HCT116 (cell line): Measurements from ENCODE around the gene LMBRD1. TPM values are rescaled to one million over a fixed set of nuclear protein-coding genes. Genes with fewer than 3 reads are reported as not detected.

Experiments used
- ATAC-seq: fragments of 200-7000 bp; cut with Tn5 transposase; 2 replicates; pipeline ENCODE4 v1.9.1; 2020; ENCODE audit warnings: mild to moderate bottlenecking, moderate library complexity
- BruUV-seq: library from RNA; stranded (reverse); fragments of 400-500 nt; replicated peaks from 2 replicates; lab custom pipeline; 2021; lab: Mats Ljungman, UMichigan
- CTCF ChIA-PET: fragments of 300-600 bp; sonication (Branson Sonifier 250); formaldehyde crosslinking; loops from one replicate; lab custom pipeline; 2021; ENCODE audit warnings: antibody characterized with exemption; lab: Charles Lee
- POLR2A ChIA-PET: fragments of 300-600, 350-600 bp; sonication (Branson Sonifier 250); formaldehyde crosslinking; loops from one replicate; lab custom pipeline; 2021; ENCODE audit warnings: antibody characterized with exemption; lab: Charles Lee
- RAD21 ChIA-PET, 2 experiments: fragments of 300-600 bp; sonication (Branson Sonifier 250); formaldehyde crosslinking; loops; one replicate each; lab custom pipeline; 2023; ENCODE audit warnings: low total read pairs in 2 of 2; ENCODE audit not compliant: uncharacterized antibody in 2 of 2, unreplicated experiment in 2 of 2, low non-redundant PET in 1 of 2; lab: Charles Lee
- DNase-seq: peaks from one replicate; pipeline ENCODE4 v3.0.0-alpha.2; 2010; ENCODE audit warnings: low read depth, low spot score
- H2AFZ ChIP-seq: fragments of 200-600 bp; shearing (Covaris generic), sonication (generic); 2 replicates; pipeline ENCODE4 v1.6.1; 2017; ENCODE audit warnings: low read depth, mixed run types, mixed read lengths, antibody characterized with exemption, low read length; ENCODE audit not compliant: poor library complexity, severe bottlenecking
- H3K27ac ChIP-seq: 2 replicates; pipeline ENCODE4 v1.5.1; 2012; ENCODE audit warnings: low read depth, low read length
- H3K27me3 ChIP-seq: fragments of 200-600 bp; sonication (generic); 2 replicates; pipeline ENCODE4 v1.6.1; 2016; ENCODE audit warnings: mixed run types, low read length, mixed read lengths; ENCODE audit not compliant: insufficient read depth
- H3K36me3 ChIP-seq, 2 experiments: fragments of 200-500 bp in 1 of 2; fragments of 200-600 bp in 1 of 2; sonication (Bioruptor generic) in 1 of 2; sonication (generic) in 1 of 2; 2 replicates each; pipeline versions ENCODE4 v1.5.1 to v1.6.1; 2014 to 2016; ENCODE audit warnings: low read length in 2 of 2, inconsistent platforms in 1 of 2, mixed read lengths in 1 of 2, mixed run types in 1 of 2; ENCODE audit not compliant: insufficient read depth in 2 of 2, control insufficient read depth in 1 of 2
- H3K4me1 ChIP-seq, 2 experiments: fragments of 200-600 bp in 1 of 2; sonication (generic) in 1 of 2; 2 replicates each; pipeline versions ENCODE4 v1.5.1 to v1.6.1; 2012 to 2017; ENCODE audit warnings: low read length in 2 of 2, inconsistent platforms in 1 of 2, mild to moderate bottlenecking in 1 of 2, mixed read lengths in 1 of 2, mixed run types in 1 of 2, moderate library complexity in 1 of 2; ENCODE audit not compliant: insufficient read depth in 2 of 2, control insufficient read depth in 1 of 2
- H3K4me2 ChIP-seq: fragments of 200-600 bp; sonication (generic); 2 replicates; pipeline ENCODE4 v1.6.1; 2017; ENCODE audit warnings: mixed run types, low read length, mixed read lengths
- H3K4me3 ChIP-seq, 2 experiments: fragments of 200-600 bp in 1 of 2; sonication (generic) in 1 of 2; replicated peaks in 1 of 2; 2 replicates each; pipeline ENCODE4 v1.5.1; 2011 to 2016; ENCODE audit warnings: low read length in 2 of 2, control low read depth in 1 of 2, low read depth in 1 of 2, mild to moderate bottlenecking in 1 of 2, mixed read lengths in 1 of 2, mixed run types in 1 of 2
- H3K79me2 ChIP-seq: fragments of 200-600 bp; sonication (generic); 2 replicates; pipeline ENCODE4 v1.6.1; 2017; ENCODE audit warnings: mild to moderate bottlenecking, mixed run types, low read length, moderate library complexity, mixed read lengths; ENCODE audit not compliant: insufficient read depth
- H3K9ac ChIP-seq: fragments of 200-600 bp; sonication (generic); 2 replicates; pipeline ENCODE4 v1.6.1; 2016; ENCODE audit warnings: low read length, mixed read lengths
- H3K9me2 ChIP-seq: fragments of 200-600 bp; sonication (generic), shearing (Covaris generic); 2 replicates; pipeline ENCODE4 v1.6.1; 2017; ENCODE audit warnings: mixed run types, mild to moderate bottlenecking, moderate library complexity; ENCODE audit not compliant: insufficient read depth
- H3K9me3 ChIP-seq, 2 experiments: fragments of 200-500 bp in 1 of 2; fragments of 200-600 bp in 1 of 2; sonication (Bioruptor generic) in 1 of 2; sonication (generic) in 1 of 2; 2 replicates each; pipeline ENCODE4 v1.6.1; 2014 to 2017; ENCODE audit warnings: low read length in 2 of 2, mixed read lengths in 2 of 2, inconsistent platforms in 1 of 2, low read depth in 1 of 2, mild to moderate bottlenecking in 1 of 2, mixed run types in 1 of 2, moderate library complexity in 1 of 2; ENCODE audit not compliant: control insufficient read depth in 1 of 2, insufficient read depth in 1 of 2
- H4K20me1 ChIP-seq: fragments of 200-600 bp; sonication (generic), shearing (Covaris generic); 2 replicates; pipeline ENCODE4 v1.6.1; 2017; ENCODE audit warnings: mixed run types, mild to moderate bottlenecking, moderate library complexity; ENCODE audit not compliant: insufficient read depth
- CBX3 ChIP-seq: IDR thresholded peaks from 2 replicates; pipeline ENCODE4 v1.6.1; 2012; ENCODE audit warnings: low read depth
- ELF1 ChIP-seq: IDR thresholded peaks from 2 replicates; pipeline ENCODE4 v1.6.1; 2012; ENCODE audit warnings: low read depth, borderline replicate concordance
- EZH2 ChIP-seq: fragments of 200-600 bp; sonication (generic); IDR thresholded peaks from 2 replicates; pipeline ENCODE4 v1.6.1; 2017; ENCODE audit warnings: antibody characterized with exemption, mixed run types
- FOSL1 ChIP-seq: IDR thresholded peaks from 2 replicates; pipeline ENCODE4 v1.6.1; 2012; ENCODE audit warnings: low read depth
- POLR2A ChIP-seq: IDR thresholded peaks from 2 replicates; pipeline ENCODE4 v1.7.0; 2011; ENCODE audit warnings: borderline replicate concordance; ENCODE audit not compliant: insufficient read depth, insufficient read length; ENCODE audit errors: extremely low read depth
- RAD21 ChIP-seq: IDR thresholded peaks from 2 replicates; pipeline ENCODE4 v1.6.1; 2012; ENCODE audit warnings: low read depth, mild to moderate bottlenecking
- SIN3A ChIP-seq: IDR thresholded peaks from 2 replicates; pipeline ENCODE4 v1.6.1; 2012; ENCODE audit warnings: low read depth
- SP1 ChIP-seq: IDR thresholded peaks from 2 replicates; pipeline ENCODE4 v1.6.1; 2012; ENCODE audit warnings: low read depth
- SRF ChIP-seq: IDR thresholded peaks from 2 replicates; pipeline ENCODE4 v1.6.1; 2012; ENCODE audit warnings: low read depth
- ZNF274 ChIP-seq: fragments of 200-500 bp; sonication (Bioruptor generic); IDR thresholded peaks from 2 replicates; pipeline ENCODE4 v1.6.1; 2014; ENCODE audit warnings: mild to moderate bottlenecking, low read depth, low read length, inconsistent platforms
- intact Hi-C: fragments of 100-400 bp; cut with micrococcal nuclease; formaldehyde crosslinking; loops from 2 replicates; pipeline ENCODE4 v1.10.0; 2022
- total RNA-seq: library from RNA; stranded (reverse); gene quantifications from one replicate; pipeline ENCODE4 v1.2.1, GENCODE V29; 2021; ENCODE audit not compliant: unreplicated experiment
- TF ChIP-seq, protein P1 (sequence below): IDR thresholded peaks from 2 replicates; pipeline ENCODE4 v1.6.1; 2012
- TF ChIP-seq, protein P2 (sequence below), 3 experiments: fragments of 200-600 bp in 1 of 3; sonication (generic) in 1 of 3; IDR thresholded peaks in 2 of 3; conservative IDR thresholded peaks in 1 of 3; 2 replicates each; pipeline ENCODE4 v1.5.1; 2012 to 2017; ENCODE audit warnings: low read depth in 2 of 3, low read length in 2 of 3, antibody characterized with exemption in 1 of 3, borderline replicate concordance in 1 of 3, control low read depth in 1 of 3, mild to moderate bottlenecking in 1 of 3, mixed read lengths in 1 of 3, mixed run types in 1 of 3, moderate library complexity in 1 of 3; ENCODE audit not compliant: insufficient read depth in 1 of 3
- TF ChIP-seq, protein P3 (sequence below): IDR thresholded peaks from 2 replicates; pipeline ENCODE4 v1.6.1; 2011; ENCODE audit warnings: mild to moderate bottlenecking, low read length, moderate library complexity; ENCODE audit not compliant: insufficient replicate concordance; ENCODE audit errors: extremely low read depth
- TF ChIP-seq, protein P4 (sequence below): IDR thresholded peaks from 2 replicates; pipeline ENCODE4 v1.6.1; 2012

LMBRD1 gene
- total RNA-seq, 1 experiment from 2014 or later = 11.9 TPM

DNA sequence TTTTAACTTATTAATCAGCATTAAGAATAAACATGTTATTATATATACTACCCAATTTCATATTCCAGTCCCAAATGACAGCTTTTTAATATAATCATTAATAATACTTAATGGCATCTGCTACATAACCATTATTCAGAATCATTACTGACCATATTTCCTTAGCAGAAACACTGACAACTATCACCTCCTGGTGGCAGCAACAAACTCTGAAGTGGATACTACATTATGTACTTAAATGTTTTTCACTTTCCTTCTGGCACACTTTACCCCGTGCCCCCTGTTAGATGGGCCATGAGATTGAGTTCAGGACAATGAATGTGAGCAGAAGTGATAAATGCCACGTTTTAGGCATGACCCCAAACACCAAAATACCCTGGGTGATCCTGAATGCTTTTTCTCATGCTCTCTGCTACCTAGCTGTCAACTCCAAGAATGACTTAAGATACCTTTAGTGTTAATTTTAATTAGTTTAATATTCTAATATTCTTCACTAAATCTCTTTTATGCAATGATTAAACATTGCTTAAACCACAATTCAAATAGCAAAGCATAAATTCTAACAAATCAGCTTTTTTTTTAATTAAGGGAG, 77.1 kb downstream of the LMBRD1 start:
- Histone ChIP-seq H4K20me1 (no peaks in the 10 kb centered on the region), H3K27me3 (no peaks in the 10 kb centered on the region), H3K36me3 (no peaks in the 10 kb centered on the region), H3K9me2 (no peaks in the 10 kb centered on the region), H3K27ac (no peak overlapping the region), H3K4me1 (no peaks in the 10 kb centered on the region), H3K4me3 (no peak overlapping the region), H3K4me2 (no peak overlapping the region), H2AFZ (no peak overlapping the region), H3K9ac (no peak overlapping the region), H3K9me3 (no peaks in the 10 kb centered on the region), H3K79me2 (no peaks in the 10 kb centered on the region)
- TF ChIP-seq SRF = no peak
- TF ChIP-seq POLR2A = no peak
- TF ChIP-seq, protein P1, sequence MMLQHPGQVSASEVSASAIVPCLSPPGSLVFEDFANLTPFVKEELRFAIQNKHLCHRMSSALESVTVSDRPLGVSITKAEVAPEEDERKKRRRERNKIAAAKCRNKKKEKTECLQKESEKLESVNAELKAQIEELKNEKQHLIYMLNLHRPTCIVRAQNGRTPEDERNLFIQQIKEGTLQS = no peak
- TF ChIP-seq EZH2 = no peak
- no peak for TF ChIP-seq ZNF274
- no peak for TF ChIP-seq ELF1
- TF ChIP-seq, protein P2, sequence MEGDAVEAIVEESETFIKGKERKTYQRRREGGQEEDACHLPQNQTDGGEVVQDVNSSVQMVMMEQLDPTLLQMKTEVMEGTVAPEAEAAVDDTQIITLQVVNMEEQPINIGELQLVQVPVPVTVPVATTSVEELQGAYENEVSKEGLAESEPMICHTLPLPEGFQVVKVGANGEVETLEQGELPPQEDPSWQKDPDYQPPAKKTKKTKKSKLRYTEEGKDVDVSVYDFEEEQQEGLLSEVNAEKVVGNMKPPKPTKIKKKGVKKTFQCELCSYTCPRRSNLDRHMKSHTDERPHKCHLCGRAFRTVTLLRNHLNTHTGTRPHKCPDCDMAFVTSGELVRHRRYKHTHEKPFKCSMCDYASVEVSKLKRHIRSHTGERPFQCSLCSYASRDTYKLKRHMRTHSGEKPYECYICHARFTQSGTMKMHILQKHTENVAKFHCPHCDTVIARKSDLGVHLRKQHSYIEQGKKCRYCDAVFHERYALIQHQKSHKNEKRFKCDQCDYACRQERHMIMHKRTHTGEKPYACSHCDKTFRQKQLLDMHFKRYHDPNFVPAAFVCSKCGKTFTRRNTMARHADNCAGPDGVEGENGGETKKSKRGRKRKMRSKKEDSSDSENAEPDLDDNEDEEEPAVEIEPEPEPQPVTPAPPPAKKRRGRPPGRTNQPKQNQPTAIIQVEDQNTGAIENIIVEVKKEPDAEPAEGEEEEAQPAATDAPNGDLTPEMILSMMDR (IDR thresholded peaks at IDR 0.05 in 2 of 3, conservative IDR thresholded peaks at IDR 0.05 in 1 of 3; ENCODE audit: borderline replicate concordance in 1 of 3, insufficient read depth in 1 of 3, low read depth in 2 of 3, low read length in 2 of 3) = peak; percentile 19 to 53 (median 41); a peak in 4 of 6 replicates
- TF ChIP-seq FOSL1 = no peak
- no peak for TF ChIP-seq SIN3A
- TF ChIP-seq, protein P3, sequence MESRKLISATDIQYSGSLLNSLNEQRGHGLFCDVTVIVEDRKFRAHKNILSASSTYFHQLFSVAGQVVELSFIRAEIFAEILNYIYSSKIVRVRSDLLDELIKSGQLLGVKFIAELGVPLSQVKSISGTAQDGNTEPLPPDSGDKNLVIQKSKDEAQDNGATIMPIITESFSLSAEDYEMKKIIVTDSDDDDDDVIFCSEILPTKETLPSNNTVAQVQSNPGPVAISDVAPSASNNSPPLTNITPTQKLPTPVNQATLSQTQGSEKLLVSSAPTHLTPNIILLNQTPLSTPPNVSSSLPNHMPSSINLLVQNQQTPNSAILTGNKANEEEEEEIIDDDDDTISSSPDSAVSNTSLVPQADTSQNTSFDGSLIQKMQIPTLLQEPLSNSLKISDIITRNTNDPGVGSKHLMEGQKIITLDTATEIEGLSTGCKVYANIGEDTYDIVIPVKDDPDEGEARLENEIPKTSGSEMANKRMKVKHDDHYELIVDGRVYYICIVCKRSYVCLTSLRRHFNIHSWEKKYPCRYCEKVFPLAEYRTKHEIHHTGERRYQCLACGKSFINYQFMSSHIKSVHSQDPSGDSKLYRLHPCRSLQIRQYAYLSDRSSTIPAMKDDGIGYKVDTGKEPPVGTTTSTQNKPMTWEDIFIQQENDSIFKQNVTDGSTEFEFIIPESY = no peak
- no peak for TF ChIP-seq SP1
- peak; percentile 40 for TF ChIP-seq RAD21
- TF ChIP-seq CBX3 = no peak
- TF ChIP-seq, protein P4, sequence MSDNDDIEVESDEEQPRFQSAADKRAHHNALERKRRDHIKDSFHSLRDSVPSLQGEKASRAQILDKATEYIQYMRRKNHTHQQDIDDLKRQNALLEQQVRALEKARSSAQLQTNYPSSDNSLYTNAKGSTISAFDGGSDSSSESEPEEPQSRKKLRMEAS = no peak
- CTCF ChIA-PET = no interaction called here
- intact Hi-C loops = loop anchor here (10.0 kb wide), 1 partner anchor 845 kb away; no protein-coding TSS in a partner anchor
- RAD21 ChIA-PET = no interaction called here
- peak; percentile 2 for DNase-seq
- BruUV-seq = no TSS peak
- peak; percentile 69 for ATAC-seq
- POLR2A ChIA-PET = no interaction called here
